Non-pigmented ciliary epithelial cell (primary cell): ENCODE results near the gene SIM2.

Experiments
- DNase-seq: peaks from one replicate; pipeline ENCODE4 v3.0.0-alpha.2; 2010; ENCODE audit warnings: low read depth

The SIM2 gene

DNA sequence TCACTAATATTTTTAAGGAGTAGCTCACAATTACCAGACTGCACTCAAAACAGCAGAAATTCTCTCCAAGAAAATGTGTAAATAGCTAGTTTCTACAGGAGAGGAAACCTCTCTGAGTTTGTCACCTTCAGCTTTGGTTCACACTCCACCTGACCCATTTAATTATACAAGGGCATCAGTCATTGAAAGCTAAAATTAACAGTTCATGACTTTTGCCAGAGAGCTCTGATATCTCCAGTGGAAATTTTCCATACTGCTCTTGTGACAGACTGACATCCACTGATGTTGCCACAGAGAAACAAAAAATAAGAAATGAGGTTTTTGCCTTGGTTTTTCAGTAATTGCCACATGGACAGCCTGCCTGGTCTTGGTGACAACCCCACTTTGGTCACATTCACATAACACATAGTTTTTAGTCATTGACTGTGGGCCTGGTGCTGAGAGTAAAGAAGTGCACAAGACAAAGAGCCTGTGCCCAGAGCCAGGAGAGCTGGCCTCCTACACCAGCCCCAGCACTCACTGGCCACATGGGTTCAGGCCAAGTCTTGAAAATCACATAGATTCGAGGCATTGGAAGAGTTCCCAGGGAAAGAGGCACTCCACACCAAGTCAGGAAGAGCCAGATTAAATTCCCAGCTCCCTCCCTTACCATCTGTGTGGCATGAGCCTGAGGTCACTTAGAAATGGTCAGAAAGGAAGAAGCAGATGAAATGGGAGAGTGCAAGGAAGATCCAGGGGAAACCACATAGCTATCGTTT is 13.8 kb upstream of the SIM2 start:
- no peak for DNase-seq

DNA sequence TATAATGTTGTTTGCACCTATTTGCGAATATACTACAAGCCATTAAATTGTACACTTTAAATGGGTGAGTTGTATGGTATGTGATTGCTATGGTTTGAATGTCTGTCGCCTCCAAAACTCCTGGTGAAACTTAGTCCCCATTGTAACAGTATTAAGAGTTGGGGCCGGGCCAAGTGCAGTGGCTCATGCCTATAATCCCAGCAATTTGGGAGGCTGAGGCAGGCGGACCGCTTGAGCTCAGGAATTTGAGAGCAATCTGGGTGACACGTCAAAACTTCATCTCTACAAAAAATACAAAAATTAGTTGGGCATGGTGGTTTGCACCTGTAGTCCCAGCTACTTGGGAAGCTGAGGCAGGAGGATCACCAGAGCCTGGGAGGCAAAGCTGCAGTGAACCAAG is 12.0 kb upstream of the SIM2 start:
- no peak for DNase-seq

DNA sequence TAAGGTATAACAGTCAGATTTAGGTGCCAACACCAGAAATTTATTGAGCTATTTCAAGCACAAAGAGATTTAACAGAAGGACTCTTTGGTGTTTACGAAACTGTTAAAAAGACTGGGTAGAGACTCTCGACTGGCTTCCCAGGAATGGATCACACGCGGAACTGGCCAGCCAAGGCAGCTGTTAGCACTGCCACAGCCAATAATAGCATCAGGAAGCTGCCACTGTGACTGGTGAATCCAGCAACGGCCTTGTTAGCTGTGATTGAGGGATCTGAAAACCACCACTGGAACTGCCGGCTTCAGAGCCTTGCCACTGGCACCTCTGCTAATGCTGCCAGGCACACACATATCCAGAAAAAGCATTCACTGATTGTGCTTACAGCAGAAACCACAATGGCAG is 10.6 kb upstream of the SIM2 start:
- no peak for DNase-seq

DNA sequence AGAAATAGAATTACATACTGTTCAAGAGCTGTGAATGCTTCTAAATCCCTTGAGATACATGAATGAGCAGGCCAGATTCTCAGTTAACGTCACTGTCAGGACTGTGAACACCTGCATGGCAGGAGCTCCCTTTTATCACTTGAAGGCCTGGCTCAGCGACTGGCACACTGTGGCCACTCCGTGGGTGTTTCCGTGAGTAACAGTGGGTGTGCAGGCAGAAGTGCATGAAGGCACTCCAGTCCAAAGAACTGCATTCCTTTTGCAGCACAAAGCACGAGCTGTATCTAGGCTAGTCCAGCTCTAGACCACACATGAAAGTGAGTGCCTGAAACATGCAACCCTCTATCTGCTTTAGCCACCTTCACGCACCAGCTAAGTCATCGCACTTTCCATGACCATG is 9.6 kb upstream of the SIM2 start:
- DNase-seq: no peak

DNA sequence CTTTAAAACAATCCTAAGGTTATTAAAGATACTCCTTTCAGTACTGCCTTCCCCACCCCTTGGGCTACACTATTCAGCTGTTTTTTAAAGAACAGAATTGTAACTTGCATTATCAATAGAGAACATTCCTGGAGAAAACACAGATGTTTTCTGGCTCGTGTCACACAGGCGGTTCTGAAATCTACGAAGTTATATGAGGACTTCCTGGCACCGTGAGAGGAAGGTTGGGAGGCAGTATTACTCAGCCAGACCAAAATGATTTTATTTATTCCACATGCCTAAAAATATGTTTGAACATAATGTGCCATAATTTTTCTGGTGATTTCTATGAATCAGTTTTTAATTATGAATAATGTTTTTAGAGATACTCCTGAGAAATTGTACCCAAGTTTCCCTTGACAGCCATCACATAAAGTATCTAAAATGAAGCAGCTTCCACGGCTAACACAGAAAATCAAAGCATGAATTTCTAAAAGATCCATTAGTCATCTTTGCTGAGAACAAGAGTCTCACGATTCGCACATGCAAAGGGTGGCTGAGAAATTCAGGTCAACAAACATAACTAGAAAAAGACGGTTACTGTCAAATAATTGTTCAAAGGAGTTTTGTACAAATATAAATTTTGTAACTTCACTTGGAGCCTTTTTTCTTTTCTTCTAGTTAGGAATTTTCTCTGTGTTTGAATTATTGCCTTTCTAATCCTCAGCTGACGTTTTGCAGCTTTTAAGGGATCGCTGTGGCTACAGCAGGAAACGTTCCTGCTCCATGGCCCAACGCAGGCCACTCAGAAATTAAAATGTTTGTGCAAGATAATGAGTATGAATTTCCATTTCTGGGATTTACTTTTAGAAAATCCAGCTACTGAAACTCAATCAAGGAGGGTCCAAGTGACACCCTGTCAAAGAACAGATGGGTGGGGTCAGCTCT is 8.0 kb upstream of the SIM2 start:
- DNase-seq: no peak

DNA sequence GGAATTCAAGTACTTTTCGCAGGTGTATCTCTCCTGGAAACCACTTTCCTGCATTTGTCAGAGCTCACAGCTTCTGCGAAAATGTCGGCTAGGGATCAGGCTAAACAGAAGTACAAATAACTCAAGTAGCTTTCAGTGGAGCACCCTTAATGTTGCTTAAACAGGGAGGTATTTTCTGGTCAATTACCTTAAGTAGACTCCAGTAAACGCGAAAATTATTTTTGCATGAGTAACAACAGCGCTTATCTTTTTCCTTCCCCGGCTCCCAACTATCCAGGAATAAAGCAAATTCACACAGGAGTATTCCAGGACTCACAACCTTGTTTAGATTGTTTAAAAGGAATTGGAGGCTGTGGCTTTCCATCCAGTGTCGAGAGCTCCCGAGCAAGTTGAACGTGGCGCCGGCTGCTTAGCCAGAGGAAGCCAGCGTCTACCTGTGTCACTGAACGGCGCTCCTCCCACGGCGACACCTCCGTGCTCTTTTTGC is 7.3 kb upstream of the SIM2 start:
- no peak for DNase-seq

DNA sequence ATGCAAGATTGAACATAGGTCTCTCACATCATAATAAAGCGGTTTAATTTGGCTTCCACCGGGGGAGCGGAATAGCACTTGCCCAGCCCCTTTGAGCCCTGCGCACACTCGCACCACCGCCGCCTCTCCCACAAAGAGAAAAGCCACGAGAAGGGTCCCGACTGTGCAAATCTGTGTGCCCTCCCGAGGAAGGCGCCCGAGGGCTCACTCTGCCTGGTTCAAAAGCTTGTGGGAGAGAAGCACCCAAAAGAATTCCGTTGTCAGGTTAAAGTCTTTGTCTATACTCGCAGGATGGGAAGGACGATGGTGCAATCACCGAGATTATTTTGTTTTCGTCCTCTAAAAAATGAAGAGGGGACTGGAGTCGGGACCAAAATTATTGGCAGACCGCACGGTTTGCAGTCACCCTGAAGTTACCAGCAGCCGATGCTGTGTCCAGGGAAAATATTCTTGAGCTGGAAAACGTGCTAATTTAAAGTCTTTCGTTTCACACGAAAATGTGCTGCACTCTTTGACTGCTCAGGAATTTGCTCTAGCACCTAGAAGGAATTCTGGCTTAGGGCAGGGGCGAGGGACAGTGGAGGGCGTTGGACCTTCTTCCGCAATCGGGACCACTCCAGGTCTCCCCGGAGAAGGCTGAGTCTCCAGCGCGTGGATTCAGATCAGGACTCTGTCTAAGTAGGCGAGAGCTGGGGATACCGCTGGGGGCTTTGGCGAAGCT is 6.6 kb upstream of the SIM2 start:
- DNase-seq: no peak

DNA sequence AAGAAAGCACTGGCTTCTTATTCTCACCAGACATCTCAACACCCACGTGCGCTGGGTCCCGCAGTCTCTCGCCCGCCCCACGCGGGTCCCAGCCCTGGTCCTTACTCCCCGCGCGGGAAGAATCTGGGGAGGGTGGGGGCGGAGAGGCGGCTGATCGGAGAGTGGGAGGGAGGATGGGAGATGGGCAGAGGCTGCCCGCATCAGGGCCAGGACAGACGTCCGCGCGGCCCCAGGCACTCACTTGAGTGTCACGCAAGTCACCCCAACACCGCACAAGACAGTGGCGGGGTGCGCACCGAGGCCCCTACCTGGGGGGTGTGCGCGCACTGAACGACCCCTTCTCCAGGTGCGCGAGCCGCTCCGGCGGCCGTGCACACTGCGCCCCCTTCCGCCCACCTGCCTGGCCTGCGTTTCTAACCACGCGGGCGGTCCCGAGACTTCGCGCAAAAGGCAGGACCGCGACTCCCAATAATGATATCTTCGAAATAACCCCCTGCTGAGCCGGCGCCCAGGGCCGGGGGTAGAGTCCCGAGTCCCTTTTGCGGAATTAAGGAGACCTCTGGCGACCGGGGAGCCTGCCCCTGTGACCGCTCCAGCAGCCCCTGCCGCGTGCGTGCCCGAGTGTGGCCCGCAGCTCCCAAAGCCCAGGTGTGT is 6.0 kb upstream of the SIM2 start:
- DNase-seq: no peak

DNA sequence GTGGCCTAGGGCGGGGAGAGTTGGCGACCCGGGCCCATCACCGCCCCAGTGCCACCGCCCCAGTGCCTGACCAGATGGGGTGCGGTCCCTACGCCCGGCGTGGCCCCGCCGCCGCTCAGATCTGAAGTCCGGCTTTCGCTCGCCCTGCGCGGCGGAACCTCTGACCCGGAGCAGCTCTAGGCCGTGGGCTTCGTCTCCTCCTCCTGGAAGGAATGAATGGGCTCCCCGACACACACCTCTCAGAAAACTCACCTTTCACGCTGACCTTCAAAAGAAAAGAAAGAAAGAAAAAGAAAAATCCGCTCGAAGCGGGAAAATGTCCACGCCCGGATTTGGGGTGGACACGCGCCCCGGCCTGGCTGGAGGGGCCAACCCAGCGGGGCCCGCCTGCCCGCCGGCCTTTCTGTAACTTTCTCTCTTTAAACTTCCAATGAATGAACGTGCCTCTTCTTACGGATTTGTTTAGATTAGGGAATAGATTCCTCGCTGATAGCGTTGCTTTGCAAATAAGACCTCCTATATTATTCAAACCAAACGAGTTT is 5.4 kb upstream of the SIM2 start:
- DNase-seq: no peak

DNA sequence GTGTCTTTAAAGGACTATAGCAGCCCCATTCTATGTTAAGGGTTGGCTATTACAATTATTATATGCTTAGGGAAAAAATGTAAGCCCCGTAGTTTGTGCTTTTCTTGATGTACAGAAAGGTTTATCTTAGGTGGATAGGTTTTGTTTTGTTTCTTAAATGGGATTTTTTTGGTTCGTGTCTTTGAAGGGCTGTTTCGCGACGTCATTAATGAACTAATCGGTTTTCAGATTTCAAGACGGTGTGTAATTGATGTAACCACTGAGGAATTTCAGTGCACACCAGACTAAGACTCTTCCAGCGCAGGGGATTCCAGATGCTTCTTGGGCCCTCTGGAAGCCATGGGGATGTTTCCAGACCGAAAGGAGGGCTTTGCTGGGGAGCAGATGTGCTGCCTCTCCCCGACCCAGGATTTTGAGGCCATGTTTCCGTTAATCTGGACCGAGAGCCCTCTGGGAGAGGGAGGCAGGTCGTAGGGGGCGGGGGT is 4.8 kb upstream of the SIM2 start:
- DNase-seq: no peak

DNA sequence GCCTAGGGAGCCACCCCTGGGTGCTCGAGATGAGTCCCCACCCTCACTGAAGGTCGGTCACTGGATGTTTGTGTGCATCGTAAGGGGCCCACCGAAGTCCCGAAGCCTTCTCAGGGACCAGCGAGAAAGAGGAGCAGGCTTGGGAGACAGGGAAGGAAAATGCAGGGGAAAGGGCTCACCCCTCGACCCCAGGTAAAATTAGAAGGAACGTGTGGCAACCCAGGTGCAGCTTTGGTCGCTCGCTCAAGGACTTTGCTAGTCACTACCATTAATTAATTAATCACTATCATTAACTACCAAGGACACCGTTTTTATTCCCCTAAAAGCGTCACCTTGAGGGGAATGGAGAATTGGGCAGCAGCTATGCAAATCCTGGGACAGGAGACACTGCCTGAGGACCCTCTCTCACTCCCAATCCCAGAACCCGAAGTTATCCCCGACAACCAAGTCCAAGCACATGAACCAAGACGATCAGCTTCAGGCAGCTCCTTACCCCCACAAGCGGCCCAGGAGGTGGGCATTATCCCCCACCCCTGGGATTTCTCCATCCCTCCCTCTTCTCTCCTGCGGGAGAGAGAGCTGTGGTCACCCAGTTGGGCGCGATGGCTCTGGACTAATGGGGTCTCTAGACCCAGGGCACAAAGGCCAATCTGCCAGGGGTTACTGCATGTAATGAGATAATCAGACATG is 4.2 kb upstream of the SIM2 start:
- DNase-seq: no peak

DNA sequence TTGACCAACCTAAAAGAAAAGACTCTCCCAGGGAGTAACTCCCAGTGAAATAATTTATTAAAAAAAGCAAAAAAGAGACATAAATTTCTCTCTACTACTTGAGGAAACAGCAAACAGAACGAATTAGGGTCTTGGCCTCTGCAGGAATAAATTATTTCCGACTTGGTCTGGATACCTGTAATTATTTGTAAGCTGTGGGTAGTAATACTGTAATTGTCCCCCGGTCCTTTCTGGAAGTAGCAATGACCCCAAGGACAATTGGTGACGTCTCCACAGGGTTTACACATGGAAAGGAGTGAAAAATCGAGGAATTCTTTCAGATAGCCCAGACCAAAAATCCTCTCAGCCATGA is 3.7 kb upstream of the SIM2 start:
- DNase-seq: no peak

DNA sequence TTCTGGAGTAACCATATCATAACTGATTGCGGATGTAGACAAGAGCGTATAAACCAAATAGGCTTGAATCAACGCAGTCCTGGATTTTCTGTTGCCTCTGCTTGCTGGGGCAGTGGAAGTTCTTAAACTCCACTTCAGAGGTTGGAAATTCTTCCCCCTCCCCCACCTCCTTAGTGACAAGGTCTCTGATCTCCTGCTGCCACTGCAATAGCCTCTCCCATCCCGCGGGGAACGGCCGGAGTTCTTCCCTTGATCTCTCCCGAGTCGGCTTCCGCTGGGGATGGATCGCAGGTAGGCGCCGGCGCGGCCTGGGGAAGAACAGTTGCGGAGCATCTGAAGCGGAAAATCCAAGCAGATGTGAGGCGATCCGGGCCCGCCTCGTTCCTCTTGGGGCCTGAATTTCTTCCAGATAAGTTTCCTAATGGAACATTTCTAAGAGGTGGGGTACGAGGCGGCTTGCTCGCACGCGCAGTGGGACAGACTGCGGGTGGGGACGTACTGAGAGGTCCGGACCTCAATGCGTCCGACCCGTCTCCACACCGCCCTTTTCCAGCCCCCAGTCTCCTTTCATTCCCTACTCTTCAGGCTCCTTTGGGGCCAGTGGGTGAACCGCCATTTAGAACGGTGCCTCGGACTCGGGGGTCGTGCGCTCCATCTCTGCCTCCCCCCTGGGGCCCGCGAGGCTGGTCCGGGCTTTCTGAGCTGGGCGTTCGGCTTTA is 3.1 kb upstream of the SIM2 start:
- no peak for DNase-seq

DNA sequence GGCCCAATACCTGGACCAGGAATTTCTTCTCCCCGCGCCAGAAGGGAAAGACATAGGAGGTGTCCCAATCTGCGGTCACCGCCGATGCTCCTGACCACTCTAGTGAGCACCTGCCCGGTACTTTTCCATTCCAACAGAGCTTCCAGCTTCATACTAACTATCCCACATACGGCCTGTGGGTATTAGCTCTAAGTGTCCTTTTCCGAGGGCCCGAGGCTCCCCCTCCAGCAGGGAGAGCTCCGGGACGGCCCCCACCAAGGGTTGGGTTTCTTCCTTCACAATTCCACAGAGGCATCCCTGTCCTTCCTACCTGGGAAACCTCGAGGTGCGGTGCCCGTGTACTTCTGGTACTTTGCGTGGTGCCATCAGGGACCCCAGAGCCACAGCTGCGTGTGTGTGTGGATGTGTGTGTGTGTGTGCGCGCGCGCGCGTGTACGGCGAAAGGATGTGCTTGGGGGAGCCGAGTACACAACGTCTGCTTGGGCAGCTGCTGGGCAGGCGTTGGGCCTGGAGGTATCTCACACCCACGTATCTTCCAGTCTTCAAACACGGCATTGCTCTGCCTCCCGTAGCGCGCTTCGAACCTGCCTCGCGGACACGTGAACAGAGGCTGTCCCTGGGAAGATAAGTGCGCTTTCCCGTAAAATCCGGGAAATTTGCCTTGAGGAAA is 2.4 kb upstream of the SIM2 start:
- no peak for DNase-seq

DNA sequence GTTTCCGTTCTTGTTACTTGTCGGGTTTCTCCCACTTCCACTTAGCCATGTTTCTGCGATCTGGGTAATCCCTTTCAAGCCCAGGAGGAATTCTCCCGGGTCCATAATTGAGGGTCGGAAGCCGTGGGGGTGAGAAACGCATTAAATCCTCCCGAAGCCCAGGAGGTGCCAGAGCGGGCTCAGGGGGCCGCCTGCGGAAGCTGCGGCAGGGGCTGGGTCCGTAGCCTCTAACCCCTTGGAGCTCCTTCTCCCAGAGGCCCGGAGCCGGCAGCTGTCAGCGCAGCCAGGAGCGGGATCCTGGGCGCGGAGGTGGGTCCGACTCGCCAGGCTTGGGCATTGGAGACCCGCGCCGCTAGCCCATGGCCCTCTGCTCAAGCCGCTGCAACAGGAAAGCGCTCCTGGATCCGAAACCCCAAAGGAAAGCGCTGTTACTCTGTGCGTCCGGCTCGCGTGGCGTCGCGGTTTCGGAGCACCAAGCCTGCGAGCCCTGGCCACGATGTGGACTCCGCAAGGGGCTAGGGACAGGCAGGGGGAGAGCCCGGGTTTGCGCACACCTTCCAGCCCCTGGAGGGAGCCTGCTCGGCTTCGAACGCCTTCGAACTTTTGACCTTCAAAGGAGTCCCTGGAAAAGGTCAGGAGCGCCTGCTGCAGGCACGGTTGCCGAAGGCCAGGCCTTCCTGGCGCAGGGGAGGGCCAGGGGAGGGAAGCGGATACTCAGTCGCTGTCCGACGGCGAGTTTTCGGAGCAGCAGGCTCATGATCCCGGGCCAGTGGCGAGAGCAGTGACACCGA is 1.7 kb upstream of the SIM2 start:
- DNase-seq: no peak

DNA sequence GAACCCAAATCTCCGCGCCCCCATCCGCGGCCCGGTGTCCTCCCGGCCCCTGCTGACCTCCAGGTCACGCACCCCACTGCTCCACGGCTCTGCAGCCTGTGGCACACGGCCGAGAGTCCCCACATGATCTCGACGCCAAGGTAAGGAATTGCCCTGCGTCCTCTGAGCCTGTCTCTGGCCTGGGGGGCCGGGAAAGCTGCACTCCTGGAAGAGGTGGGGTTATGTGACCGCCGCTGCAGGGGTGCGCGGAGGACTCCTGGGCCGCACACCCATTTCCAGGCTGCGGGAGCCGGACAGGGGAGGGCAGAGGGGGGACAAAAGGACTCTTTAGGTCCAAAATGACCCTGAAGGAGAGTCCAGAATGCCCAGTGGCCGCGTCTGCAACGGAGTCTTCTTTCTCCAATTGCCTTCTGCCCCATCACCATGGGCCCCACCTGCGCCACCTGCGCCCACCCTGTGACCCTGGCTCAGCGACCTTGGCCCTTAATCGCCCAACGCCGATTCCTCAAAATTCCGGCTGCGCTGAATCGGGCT is 997 bp upstream of the SIM2 start:
- no peak for DNase-seq

DNA sequence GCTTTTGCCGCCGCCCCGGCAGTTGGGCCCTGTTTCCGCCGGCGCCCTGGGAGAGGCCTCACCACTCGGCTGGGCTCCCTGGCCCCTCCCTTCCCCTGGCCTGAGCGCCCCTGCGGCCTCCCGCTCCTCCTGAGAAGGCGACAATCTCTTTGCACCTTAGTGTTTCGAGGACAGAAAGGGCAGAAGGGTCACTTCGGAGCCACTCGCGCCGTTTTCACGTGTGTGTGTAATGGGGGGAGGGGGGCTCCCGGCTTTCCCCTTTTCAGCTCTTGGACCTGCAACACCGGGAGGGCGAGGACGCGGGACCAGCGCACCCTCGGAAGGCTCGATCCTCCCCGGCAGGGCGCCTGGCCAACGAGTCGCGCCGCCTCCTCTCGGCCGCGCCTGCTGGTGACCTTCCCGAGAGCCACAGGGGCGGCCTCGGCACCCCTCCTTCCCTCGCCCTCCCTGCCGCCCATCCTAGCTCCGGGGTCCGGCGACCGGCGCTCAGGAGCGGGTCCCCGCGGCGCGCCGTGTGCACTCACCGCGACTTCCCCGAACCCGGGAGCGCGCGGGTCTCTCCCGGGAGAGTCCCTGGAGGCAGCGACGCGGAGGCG is 432 bp upstream of the SIM2 start:
- DNase-seq: no peak

DNA sequence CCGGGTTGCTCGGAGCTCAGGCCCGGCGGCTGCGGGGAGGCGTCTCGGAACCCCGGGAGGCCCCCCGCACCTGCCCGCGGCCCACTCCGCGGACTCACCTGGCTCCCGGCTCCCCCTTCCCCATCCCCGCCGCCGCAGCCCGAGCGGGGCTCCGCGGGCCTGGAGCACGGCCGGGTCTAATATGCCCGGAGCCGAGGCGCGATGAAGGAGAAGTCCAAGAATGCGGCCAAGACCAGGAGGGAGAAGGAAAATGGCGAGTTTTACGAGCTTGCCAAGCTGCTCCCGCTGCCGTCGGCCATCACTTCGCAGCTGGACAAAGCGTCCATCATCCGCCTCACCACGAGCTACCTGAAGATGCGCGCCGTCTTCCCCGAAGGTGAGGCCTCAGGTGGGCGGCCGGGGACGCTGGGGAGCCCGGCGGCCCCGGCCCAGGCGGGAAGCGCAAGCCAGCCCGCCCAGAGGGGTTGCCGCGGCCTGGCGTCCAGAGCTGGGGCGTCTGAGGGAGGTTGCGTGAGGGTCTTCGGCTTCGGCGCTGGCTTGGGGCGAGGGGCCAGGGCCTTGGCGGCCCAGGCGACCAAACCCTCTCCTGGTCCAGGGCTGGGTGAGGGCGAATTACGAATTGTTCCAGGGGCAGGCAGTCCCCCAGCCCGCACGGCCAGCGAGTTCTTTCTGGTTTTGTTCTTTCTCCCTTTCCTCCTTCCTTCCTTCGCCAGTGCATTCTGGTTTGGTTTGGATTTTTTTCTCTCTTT is 805 bp downstream of the SIM2 start:
- no peak for DNase-seq
